B cell (primary cell): Measurements from ENCODE around the gene PTPN22.

Source experiments
- CTCF ChIP-seq: fragments of 200-600 bp; IDR thresholded peaks from one replicate; pipeline ENCODE4 v1.8.0; 2022; ENCODE audit warnings: antibody characterized with exemption, mild to moderate bottlenecking
- EZH2 ChIP-seq: IDR thresholded peaks from 2 replicates; pipeline ENCODE4 v1.6.1; 2012; ENCODE audit warnings: borderline replicate concordance, low read depth, mild to moderate bottlenecking, moderate library complexity, low read length; ENCODE audit not compliant: insufficient read depth, poor library complexity, severe bottlenecking

DNA sequence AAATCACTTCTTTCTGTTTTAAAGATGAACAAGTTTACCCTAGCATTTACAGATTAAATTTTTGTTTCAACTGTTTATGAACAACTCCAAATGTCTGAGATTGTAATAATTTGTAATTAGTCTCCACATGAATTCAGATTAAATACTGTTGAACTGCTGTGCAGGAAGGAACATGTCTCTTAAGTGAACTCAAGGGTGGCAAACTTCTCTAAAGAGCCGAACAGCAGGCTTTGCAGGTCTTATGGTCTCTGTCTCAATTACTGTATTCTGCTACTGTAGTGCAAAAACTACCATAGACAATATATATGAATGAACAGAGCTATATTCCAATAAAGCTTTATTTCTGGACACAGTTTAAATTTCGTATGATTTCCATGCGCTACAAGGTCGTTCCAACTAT lies 65.9 kb downstream of the PTPN22 start:
- TF ChIP-seq CTCF (no peak), EZH2 (no peak)
